Measurements from ENCODE around the gene OR5D16.
"Not testable (repeated sequence)": the region's sequence is repeated elsewhere in the genome, so short reads cannot be mapped to it uniquely, and the experiment has no call there.

The OR5D16 gene

DNA sequence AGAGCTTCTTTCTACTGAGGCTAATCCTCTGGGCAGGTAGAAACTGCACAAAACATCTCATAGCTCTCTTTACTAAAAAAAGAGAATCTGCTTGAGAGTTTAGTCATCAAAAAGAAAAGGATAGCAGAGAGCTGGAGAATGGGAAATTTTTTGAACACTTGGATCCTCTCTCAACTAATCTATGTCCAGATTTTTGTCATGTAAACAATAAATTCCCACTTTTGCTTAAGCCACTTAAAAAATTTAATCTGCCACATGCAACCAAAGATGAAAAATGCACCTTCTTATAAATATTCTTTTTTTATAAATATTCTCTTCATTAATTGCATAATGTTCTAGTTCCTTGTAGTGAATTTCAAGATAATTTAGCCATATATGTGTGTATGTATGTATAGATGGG, 10.5 kb downstream of the OR5D16 start:
- no peak overlapping the region for H3K27ac ChIP-seq
- no peak overlapping the region for H3K4me3 ChIP-seq (ENCODE audit: low read depth, low read length)
- H3K79me2 ChIP-seq, result no peaks in the 10 kb centered on the region
- no peak overlapping the region for H2AFZ ChIP-seq
- no peaks in the 10 kb centered on the region for H3K27me3 ChIP-seq (ENCODE audit: control insufficient read depth, insufficient read depth, low read length)
- no peaks in the 10 kb centered on the region for H3K36me3 ChIP-seq (ENCODE audit: control insufficient read depth, insufficient read depth, low read length)
- TF ChIP-seq, protein P1, sequence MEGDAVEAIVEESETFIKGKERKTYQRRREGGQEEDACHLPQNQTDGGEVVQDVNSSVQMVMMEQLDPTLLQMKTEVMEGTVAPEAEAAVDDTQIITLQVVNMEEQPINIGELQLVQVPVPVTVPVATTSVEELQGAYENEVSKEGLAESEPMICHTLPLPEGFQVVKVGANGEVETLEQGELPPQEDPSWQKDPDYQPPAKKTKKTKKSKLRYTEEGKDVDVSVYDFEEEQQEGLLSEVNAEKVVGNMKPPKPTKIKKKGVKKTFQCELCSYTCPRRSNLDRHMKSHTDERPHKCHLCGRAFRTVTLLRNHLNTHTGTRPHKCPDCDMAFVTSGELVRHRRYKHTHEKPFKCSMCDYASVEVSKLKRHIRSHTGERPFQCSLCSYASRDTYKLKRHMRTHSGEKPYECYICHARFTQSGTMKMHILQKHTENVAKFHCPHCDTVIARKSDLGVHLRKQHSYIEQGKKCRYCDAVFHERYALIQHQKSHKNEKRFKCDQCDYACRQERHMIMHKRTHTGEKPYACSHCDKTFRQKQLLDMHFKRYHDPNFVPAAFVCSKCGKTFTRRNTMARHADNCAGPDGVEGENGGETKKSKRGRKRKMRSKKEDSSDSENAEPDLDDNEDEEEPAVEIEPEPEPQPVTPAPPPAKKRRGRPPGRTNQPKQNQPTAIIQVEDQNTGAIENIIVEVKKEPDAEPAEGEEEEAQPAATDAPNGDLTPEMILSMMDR (IDR thresholded peaks at IDR 0.05), result no peak
- H3K9ac ChIP-seq, result no peak overlapping the region
- H3K4me2 ChIP-seq (ENCODE audit: low read length), result no peak overlapping the region
- no peaks in the 10 kb centered on the region for H3K4me1 ChIP-seq
- H3K9me3 ChIP-seq (ENCODE audit: control insufficient read depth, low read length), result no peaks in the 10 kb centered on the region

DNA sequence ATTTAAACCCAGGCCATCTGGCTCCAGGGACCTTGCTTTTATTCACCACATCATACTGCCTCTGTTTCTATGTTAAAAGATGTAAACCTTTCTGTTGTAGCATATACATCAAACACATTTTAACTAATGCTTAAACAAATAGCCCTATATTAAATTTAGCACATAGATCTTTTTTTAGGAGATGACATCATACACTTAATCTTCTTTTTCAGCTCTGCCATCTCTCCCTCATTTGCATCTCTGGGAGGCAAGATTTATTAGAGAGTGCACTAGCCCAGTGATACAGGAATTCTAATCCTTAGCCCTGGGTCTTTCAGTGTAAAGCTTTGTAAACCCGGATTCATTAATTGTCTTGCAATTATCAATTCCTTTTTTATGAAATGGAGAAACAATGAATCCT, 13.6 kb downstream of the OR5D16 start:
- no peak overlapping the region for H3K9ac ChIP-seq
- no peaks in the 10 kb centered on the region for H3K27me3 ChIP-seq (ENCODE audit: control insufficient read depth, insufficient read depth, low read length)
- no peak overlapping the region for H2AFZ ChIP-seq
- no peak overlapping the region for H3K4me3 ChIP-seq (ENCODE audit: low read depth, low read length)
- H3K27ac ChIP-seq, result no peak overlapping the region
- no peaks in the 10 kb centered on the region for H3K4me1 ChIP-seq
- H3K79me2 ChIP-seq, result no peaks in the 10 kb centered on the region
- no peak overlapping the region for H3K4me2 ChIP-seq (ENCODE audit: low read length)
- no peaks in the 10 kb centered on the region for H3K36me3 ChIP-seq (ENCODE audit: control insufficient read depth, insufficient read depth, low read length)
- no peaks in the 10 kb centered on the region for H3K9me3 ChIP-seq (ENCODE audit: control insufficient read depth, low read length)
- TF ChIP-seq, protein P1 (IDR thresholded peaks at IDR 0.05), result no peak

GRCh38 chr11:55854704-55855103, 16.2 kb downstream of the OR5D16 start:
- no peaks in the 10 kb centered on the region for H3K4me1 ChIP-seq
- no peaks in the 10 kb centered on the region for H3K79me2 ChIP-seq
- no peaks in the 10 kb centered on the region for H3K27me3 ChIP-seq (ENCODE audit: control insufficient read depth, insufficient read depth, low read length)
- no peak overlapping the region for H3K9ac ChIP-seq
- no peaks in the 10 kb centered on the region for H3K36me3 ChIP-seq (ENCODE audit: control insufficient read depth, insufficient read depth, low read length)
- H2AFZ ChIP-seq, result no peak overlapping the region
- no peak overlapping the region for H3K4me3 ChIP-seq (ENCODE audit: low read depth, low read length)
- TF ChIP-seq, protein P1 (IDR thresholded peaks at IDR 0.05), result no peak
- no peak overlapping the region for H3K4me2 ChIP-seq (ENCODE audit: low read length)
- no peak overlapping the region for H3K27ac ChIP-seq
- H3K9me3 ChIP-seq (ENCODE audit: control insufficient read depth, low read length), result no peaks in the 10 kb centered on the region

DNA sequence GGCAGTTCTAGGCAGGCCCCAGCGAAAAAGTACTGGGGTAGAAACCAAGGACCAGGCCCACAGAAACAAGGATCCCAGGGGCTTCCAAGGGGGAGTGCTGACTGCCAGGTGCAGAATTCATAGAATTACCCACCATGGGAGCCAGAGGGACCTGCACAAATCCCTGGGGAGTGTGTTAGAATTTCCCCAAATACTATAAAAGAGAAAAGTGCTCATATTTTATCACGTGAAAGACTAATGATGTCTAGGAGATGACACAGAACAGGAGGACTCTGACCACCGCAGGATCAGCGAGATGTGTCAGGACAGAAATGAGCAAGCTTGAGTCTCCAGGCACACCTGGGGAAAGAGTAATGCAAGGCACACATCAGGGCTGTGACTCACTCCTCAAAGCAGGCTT, 28.8 kb downstream of the OR5D16 start:
- not testable (repeated sequence) for H3K27ac ChIP-seq; H3K79me2 ChIP-seq; H3K9ac ChIP-seq; H3K9me3 ChIP-seq (ENCODE audit: control insufficient read depth, low read length); H3K36me3 ChIP-seq (ENCODE audit: control insufficient read depth, insufficient read depth, low read length); H3K4me1 ChIP-seq; H3K4me3 ChIP-seq (ENCODE audit: low read depth, low read length); H3K4me2 ChIP-seq (ENCODE audit: low read length); H2AFZ ChIP-seq; H3K27me3 ChIP-seq (ENCODE audit: control insufficient read depth, insufficient read depth, low read length)

DNA sequence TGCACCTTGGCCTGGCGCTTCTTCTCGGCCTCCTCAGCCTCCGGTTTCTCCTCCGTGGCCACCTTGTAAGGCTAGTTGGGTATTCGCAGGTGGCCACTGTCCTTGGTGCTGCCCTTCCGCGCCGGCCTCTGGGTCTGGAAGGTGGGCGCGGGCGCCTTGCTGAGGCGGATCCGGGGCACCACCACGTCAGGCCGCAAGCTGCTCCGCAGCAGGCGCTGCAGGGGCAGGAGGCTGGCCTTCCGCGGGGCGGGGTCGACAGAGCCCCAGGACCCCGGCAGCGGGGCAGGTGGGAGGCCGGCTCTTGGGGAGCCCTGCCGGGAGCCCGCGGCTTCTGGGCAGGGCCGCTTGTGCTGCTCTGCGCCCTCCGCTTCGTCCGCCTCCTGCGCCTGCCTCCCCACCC, 34.2 kb downstream of the OR5D16 start:
- H3K4me3 ChIP-seq (ENCODE audit: low read depth, low read length); H3K9me3 ChIP-seq (ENCODE audit: control insufficient read depth, low read length): not testable (repeated sequence)

DNA sequence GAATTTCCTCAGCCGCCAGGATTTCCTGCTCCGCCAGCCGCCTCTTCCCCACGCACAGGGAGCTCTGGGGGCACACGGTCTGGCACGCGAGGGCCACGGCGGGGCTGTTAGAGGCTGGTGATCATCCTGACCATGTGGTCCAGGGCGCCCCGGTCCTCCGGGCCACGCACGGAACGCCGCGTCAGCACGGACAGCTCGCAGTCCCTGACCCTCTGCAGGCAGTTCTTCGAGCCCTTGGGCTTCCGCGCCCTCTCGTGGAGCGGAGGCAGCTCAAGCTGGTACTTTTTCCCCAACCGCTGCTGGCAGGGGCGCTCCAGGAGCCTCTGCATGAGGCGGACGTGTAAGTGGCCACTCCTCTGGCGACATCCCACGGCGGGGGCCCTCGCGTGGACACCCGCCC, 34.6 kb downstream of the OR5D16 start:
- H3K79me2 ChIP-seq; H3K36me3 ChIP-seq (ENCODE audit: control insufficient read depth, insufficient read depth, low read length); H3K4me1 ChIP-seq; H3K9me3 ChIP-seq (ENCODE audit: control insufficient read depth, low read length); H2AFZ ChIP-seq; H3K27ac ChIP-seq; H3K27me3 ChIP-seq (ENCODE audit: control insufficient read depth, insufficient read depth, low read length); H3K9ac ChIP-seq; H3K4me3 ChIP-seq (ENCODE audit: low read depth, low read length); H3K4me2 ChIP-seq (ENCODE audit: low read length): not testable (repeated sequence)

More for the DNA sequence above, 34.2 kb downstream of the OR5D16 start:
- not testable (repeated sequence) for H3K4me1 ChIP-seq; H3K79me2 ChIP-seq; H3K27ac ChIP-seq; H3K36me3 ChIP-seq (ENCODE audit: control insufficient read depth, insufficient read depth, low read length); H3K9ac ChIP-seq; H3K27me3 ChIP-seq (ENCODE audit: control insufficient read depth, insufficient read depth, low read length); H3K4me2 ChIP-seq (ENCODE audit: low read length); H2AFZ ChIP-seq

DNA sequence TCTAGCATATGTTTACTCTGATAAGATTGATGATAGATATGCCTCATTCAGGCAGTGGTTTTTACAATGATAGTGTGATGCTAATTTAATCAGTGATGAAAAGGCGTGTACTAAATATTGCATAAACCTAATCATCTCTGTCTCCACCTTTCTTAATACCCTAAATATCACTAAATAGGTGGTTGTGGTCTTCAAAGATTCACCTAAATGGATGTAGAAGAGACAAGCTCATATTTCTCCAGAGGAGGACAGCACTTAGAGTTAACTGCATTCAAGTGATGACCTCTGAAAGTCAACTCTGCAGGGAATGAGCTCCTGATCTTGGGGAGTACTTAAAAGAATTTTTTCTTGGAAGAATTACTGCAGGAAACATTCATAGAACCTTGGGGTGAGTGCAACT, 44.4 kb downstream of the OR5D16 start, which contains the start of gene TRIM51:
TRIM51 (plus strand) TSS at position 301 of the 400 bp plus-strand sequence. CDS start 2,132 bp downstream, outside the sequence.
- not testable (repeated sequence) for H3K4me3 ChIP-seq (ENCODE audit: low read depth, low read length); H3K4me1 ChIP-seq; H3K27ac ChIP-seq; H3K9me3 ChIP-seq (ENCODE audit: control insufficient read depth, low read length); H3K9ac ChIP-seq; H3K27me3 ChIP-seq (ENCODE audit: control insufficient read depth, insufficient read depth, low read length); H3K4me2 ChIP-seq (ENCODE audit: low read length); H2AFZ ChIP-seq; H3K79me2 ChIP-seq; H3K36me3 ChIP-seq (ENCODE audit: control insufficient read depth, insufficient read depth, low read length)

- not testable (repeated sequence) for H3K4me1 ChIP-seq; H3K4me2 ChIP-seq (ENCODE audit: low read length); H3K79me2 ChIP-seq; H3K4me3 ChIP-seq (ENCODE audit: low read depth, low read length); H3K36me3 ChIP-seq (ENCODE audit: control insufficient read depth, insufficient read depth, low read length); H3K9me3 ChIP-seq (ENCODE audit: control insufficient read depth, low read length); H3K9ac ChIP-seq; H3K27me3 ChIP-seq (ENCODE audit: control insufficient read depth, insufficient read depth, low read length); H2AFZ ChIP-seq; H3K27ac ChIP-seq
Measured at GRCh38 chr11:55884995-55885394, 46.4 kb downstream of the OR5D16 start.

DNA sequence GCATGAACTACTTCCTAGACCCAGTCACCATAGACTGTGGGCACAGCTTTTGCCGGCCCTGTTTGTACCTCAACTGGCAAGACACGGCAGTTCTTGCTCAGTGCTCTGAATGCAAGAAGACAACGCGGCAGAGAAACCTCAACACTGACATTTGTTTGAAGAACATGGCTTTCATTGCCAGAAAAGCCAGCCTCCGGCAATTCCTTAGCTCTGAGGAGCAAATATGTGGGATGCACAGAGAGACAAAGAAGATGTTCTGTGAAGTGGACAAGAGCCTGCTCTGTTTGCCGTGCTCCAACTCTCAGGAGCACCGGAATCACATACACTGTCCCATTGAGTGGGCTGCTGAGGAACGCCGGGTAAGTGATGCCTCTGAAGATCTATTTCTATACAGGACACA, 46.9 kb downstream of the OR5D16 start:
- not testable (repeated sequence) for H3K79me2 ChIP-seq; H3K9me3 ChIP-seq (ENCODE audit: control insufficient read depth, low read length); H2AFZ ChIP-seq

More for the DNA sequence above, 46.9 kb downstream of the OR5D16 start:
- not testable (repeated sequence) for H3K9ac ChIP-seq; H3K36me3 ChIP-seq (ENCODE audit: control insufficient read depth, insufficient read depth, low read length); H3K4me2 ChIP-seq (ENCODE audit: low read length); H3K4me1 ChIP-seq; H3K27ac ChIP-seq; H3K27me3 ChIP-seq (ENCODE audit: control insufficient read depth, insufficient read depth, low read length); H3K4me3 ChIP-seq (ENCODE audit: low read depth, low read length)
